Activated gamma-delta T cell treated with anti-CD3 and anti-CD28 coated beads, Interleukin-2, amount 50 U/mL, for 16 hours (primary cell): ENCODE data around the gene NTM.

Experiments used
- DNase-seq: peaks from one replicate; pipeline ENCODE4 v3.0.0-alpha.2; 2020; ENCODE audit warnings: low read depth

The NTM gene

DNA sequence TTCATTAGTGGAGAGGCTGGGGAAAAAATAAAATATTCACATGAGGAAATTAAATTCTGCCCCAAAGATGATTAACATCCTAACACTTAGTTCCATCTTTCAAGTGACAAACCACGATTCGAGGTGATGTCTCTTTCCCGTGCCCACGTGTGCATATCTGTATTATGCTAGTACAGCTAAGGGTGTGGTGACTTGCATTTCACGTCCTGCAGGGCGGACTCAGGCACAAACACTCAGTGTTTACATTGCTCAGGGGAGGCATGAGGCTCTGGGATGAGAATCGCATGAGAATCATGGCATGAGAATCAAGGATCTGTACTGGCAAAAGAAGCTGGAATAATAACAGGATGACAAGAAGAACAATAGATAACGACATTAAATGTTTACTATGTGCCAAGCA, 179.4 kb downstream of the NTM start:
- no peak for DNase-seq

DNA sequence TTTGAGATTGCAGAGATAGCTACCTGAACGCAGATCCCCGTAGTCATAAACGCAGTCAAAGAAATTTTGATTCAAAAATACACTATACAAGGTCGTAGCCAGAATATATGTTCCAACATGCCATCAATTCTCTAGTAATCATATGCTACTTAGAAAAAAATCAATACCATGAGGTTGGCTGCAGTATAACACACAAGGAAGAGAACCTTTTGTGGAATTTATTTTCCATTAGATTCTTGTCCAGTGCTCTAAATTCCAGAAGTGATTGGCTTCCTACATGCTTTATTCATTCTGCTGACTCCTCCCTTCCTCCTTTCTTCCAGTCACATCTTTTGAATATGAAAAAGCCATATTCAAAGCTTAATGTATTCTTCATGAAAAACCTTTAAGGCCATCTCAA, 189.9 kb downstream of the NTM start:
- DNase-seq, result no peak

DNA sequence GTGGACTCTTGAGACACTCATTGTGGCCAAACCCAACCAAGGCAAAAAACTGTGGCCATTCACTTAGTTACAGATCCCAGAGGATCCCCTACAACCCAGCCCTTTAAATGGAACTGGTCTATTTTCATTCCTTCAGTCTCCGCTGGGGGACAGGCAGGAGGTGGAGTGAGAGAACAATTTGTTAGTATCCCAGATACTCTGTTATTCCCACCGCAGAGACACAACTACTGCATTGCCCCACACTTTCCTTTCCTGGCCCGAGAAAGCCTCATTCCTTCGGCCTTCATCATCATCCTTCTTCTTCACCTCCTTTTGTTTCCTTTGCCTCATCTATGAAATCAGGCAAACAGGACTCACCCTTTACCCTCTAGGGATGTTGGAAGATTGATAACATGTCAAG, 191.1 kb downstream of the NTM start:
- no peak for DNase-seq

DNA sequence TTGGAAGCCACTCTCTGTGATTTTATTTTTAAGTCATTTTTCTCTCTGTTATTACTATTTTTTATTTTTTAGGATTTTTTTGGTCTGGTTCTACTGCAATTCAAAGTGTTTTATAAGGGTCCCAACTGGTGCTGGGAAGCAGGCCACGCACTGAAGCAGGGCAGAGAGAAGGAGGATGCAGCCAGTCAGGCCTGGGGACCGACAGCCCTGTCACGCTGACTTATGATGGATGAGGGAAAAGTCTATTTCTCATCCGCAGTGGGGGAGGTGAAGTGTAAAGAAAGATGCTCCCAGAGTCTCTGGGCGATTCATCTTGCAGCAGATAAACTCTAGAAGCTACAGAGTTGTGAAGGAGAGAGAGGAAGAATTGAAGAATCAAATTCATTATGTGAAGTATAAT, 191.6 kb downstream of the NTM start:
- no peak for DNase-seq

DNA sequence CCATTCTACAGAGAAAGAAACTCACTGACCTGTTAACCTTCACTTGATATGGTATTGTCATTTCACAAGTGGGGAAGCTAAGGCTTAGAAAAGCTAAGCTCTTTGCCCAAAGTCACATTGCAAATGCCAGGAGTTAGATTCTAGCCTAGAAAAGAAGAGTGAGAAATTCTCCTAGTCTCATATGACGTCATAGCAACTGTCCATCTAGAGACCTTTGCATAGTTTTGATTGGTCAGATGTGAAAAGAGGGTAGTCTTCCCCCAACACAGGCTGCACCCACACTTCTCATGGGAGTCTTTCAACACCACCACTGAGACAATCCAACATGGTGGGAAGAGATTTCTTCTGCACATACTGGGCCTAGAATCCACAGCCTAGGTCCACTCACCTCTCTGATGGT, 197.9 kb downstream of the NTM start:
- DNase-seq, result no peak

DNA sequence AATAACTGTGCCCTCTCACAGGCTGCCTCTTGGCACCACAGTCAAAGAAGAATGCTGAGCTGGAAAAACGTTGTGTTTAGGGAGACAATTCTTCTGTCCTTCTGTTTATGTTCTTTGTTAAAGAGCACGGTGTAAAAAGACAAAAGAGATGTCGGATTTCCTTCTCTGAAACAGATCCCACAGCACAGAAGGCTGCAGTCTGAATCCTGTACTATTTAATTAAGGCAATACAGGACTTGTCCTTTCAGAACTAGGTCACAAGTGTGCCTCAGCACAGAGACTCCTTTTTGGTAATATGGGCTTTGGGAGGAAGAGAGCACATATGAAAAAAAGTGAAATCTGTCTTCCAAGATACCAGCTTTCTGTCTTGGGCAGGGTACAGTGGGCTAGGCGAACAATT, 201.2 kb downstream of the NTM start:
- DNase-seq, result no peak

DNA sequence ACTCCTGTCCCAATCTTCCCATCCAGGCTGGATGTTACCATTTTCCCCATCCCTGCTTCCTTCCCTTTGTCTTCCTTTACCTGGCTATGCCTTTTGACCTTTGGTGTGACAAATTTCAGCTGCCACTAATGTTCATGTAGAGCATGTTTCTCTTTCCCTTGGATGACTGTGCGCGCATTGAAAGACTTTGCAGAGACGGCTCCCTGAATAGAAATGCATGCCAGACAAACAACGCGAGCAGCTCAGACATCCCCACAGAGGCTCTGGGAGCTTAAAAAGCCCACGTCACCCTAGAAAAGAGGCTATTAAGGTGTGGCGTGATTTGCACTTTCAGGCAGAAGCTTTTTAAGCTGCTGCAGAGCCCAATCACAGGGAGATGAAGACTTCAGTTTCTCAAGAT, 202.0 kb downstream of the NTM start:
- no peak for DNase-seq

DNA sequence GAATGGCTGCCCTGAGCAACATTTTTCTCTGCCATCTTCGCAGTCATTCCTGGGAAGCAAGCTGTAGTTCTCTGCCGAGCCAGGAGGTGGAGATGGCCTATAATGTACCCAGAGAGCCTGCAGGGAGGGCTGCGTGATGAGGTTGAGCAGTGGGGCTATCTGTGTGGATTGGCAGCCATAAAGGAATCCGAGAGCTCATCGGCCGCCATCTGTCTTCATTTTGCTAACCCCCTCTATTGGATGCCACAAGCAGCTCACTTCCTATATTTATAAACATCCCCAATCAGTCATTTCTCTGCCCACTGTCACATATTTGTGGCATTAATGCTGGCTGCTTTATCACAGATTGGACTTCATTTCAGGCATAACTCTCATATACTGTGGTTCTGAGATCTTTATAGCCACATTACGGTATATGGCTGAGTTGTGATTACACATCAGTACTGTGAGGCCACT, 209.5 kb downstream of the NTM start:
- DNase-seq, result no peak

DNA sequence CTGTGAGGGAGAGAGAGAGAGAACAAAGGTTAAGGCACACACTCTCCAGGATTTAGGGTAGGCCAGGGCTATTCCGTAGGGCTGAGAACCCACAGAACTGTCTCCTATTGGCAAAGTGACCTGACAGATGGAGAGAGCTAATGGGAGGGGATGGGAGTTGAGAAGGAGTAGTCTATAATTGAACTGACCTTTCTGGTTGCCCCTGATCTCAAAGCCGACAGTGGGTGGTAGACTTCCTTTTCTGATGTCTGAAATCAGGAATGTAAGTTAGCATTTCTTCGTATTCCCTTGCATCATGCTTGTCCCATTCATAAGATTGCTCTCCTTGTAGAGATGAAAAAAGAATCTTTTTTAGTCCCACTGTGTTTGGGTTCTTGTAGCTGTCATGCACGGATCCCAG, 210.1 kb downstream of the NTM start:
- DNase-seq, result no peak

DNA sequence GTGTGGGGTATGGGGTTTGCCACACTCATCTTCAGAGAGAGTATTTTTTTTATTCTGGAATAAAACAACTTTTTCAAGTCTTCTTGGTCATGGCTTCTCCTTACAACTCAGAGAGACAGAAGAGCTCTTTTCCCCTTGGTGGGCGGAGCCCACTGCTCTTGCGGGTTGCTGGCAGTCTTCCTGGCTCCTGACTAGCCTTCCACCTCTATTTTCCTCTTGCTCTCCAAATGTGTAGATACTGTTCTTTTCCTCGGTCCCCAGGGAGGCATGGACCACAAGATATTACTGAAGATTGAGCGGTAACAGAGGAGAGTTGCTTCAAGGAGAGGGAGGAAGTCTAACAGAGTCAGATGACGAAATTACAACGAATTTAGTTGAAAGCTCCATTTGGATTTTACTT, 210.6 kb downstream of the NTM start:
- DNase-seq, result no peak

DNA sequence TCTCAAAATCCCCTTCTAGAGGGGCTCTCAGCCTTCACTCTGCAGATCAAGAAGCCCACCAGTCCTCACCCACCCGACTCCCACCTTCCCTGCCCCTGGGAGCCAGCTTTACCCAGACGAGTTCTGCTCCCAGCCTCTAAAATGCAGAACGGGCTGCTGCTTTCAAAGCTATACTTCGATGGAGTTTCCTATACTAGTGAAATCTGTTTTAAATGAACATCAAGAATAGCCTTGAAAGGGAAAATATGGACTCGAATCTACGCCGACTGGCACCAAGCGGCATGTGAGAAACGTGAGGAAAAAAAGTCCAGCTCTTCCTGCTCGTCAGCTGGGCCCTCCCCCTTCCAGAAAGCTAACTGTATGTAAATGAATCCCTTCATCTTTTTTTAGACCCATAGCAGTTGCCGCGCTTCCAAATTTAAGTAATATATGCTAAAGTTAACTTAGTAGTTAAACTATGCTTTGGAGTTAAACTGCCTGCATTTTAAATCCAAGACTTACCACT, 211.7 kb downstream of the NTM start:
- DNase-seq, result no peak

DNA sequence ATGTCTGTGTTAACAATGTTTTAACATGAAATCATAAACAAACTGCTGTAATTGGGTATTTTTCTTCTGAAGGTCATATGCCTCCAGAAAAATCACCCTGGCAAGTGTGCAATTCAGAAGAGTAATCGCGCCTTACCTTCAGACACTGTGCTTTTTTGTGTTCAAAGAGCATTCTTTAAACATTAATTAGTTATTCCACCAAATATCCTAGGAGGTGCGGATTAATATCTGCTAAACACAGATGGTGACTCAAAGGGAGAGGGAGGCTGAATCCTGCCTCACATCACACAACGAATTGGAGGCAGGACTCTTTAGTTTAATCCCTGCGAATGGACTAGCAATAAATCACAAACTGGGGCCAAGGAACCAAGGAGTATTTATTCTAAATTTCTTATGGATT, 213.0 kb downstream of the NTM start:
- DNase-seq, result no peak

DNA sequence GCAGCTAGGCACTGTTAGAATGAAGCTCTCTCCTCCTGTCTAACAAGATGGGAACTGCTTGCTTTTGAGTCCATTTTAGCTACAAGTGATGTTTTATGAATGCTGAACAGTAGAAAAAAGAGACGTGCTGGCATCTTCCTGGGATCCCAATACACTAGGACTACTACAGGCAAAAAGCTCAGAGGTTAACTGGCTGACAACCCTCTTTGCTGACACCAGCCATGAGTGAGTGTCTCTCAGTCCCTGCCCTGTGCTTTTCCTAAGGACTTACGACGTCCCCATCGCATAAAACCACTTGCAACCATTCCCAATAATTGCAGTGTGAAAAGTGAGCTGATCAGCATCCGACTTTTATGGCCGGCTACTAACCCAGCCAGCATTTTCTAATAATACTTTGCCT, 213.5 kb downstream of the NTM start:
- no peak for DNase-seq

DNA sequence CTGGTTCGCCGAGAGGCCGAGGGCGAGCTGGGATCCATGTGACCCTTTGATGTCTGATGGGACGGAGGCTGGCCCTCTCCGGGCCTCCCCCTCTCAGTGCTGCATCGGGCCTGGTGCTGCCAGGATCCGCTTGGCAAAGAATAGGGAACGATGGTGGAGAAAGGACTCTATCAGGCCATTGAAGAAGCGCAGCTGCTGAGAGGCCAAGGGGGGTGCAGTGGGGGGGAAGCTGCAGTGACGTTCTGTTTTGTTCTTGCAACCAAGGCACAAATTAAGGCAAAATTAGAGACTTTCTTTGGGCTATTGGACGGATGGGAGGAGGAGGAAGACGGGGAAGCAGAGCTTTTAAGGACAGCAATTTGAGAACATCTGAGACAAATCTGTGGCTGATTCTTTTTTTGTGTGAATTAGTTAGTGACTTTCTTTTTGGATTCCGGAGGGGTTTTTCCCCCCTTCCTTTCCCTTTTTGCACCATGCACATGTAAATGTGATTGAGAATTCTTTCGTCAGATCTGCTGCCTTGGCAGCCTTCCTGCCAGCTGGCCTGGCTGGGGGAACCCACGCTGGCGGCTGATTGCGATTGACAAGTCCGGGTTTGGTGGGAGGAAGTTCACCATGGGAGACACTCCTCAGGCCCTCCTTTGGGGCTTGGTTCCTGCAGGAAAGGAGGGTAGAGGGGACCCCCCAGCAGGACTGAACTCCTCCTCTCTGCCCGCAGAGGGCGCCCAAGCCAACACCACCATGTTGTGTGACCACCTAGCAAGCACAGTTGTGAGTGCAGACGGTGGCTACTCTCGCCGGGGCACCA, 214.6 kb downstream of the NTM start:
- DNase-seq, result no peak

DNA sequence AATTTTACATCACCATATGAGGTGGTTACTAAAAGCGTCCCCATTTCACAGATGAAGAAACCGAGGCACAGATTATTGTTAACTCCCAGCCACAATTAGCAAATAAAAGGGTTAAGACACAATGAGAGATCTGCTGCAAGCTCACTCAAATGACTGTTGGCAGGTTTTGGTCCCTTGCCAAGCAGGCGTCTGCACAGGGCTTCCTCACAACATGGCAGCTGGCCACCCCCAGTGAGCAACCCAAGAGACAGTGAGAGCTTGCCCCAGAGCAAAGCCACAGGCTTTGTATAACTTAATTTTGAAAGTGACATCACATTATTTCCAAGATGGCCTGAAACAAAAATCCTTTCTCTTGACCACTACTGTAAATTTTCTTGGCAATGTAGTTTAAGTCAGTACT, 217.6 kb downstream of the NTM start:
- DNase-seq, result no peak

DNA sequence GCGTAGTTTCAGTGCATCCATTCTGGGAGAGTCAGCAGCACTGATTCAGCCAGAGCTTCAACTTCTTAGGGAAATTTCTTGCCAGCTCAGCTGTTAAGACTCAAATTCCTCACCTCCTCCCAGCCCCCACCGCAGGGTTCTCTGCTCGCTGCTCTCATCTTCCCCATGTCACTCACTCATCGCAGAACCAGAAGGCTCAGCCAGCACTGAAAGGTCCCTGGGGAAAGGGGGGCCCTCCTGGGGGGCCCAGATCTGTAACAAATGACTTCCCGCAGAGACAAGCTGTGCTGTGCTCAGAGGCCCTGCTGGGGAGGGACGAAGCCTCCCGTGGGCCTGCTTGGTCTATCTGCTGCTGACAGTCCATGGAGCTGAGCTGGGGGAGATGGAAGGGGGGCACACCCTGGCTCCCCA, 220.6 kb downstream of the NTM start:
- DNase-seq, result no peak

DNA sequence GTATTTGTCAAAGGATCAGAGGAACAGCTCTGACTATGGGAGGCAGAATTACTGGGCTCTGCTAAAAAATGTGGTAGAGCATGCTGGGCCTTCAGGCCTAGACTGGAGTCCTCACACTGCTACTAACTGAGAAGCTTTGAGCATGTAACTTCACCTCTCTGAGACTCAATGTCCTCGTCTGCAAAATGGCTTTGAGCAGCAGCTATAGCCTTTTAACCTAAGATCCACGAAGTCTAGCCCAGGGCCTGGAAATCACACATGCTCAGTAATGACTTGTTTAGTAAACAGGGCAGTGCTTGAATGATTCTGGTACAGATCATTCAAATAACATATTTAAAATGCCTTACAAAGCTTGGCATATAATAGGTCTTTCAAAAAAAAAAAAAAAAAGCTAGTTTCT, 221.7 kb downstream of the NTM start:
- DNase-seq, result no peak

DNA sequence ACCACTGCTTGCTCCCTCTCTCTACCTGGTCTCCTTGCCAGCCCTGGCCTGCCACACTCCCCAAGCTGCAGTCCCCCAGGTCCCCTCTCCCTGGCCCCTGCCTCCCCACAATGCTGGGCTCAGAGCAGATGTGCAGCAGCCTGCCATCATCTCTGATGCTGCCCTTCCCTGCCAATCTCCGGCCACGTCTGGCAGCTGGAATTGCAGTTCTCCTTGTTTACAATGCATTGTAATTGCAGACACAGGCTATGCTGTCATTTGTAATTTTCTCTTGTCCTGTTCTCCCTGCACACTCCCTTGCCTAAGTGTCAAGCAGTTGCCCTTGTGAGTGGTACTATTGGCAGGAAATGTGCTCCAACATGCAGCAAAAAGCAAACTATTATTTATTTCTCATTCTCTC, 222.3 kb downstream of the NTM start:
- DNase-seq, result no peak

DNA sequence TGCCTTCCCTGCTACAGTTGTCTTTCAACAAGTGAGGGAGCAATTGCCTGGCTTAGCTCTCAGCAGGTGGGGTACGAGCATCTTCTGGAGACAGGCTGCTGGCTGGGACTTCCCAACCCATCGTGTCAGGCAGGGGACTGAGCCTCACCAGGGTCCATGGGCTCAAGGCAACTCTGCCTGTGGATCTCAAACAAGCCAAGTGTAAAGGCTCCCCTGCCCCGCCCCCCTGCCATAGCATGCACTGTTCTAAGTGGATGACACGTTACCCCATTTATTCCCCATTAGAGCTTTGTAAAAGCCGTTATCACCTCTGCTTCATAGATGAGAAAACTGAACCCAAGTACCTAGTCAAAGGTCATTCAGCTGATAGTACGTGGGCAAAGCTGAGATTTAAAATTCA, 222.9 kb downstream of the NTM start:
- no peak for DNase-seq

DNA sequence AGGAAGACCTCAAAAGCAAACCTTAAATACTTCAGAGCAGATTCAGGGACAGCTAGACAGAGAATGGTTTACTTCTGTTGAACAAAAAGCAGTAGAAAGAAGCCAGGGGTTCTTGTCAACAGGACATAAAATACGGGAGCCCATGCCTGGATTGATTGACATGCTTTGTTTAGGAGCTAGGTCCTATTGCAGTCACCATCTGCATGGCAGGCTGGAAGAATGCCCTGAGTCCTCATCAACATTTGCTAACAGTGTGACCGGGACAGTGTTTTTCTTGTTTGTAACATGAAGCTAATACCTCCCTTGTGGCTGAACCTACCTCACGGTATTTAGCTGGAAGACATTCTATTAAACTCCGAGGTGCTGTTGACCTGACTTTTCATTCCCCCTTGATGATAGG, 225.4 kb downstream of the NTM start:
- no peak for DNase-seq

DNA sequence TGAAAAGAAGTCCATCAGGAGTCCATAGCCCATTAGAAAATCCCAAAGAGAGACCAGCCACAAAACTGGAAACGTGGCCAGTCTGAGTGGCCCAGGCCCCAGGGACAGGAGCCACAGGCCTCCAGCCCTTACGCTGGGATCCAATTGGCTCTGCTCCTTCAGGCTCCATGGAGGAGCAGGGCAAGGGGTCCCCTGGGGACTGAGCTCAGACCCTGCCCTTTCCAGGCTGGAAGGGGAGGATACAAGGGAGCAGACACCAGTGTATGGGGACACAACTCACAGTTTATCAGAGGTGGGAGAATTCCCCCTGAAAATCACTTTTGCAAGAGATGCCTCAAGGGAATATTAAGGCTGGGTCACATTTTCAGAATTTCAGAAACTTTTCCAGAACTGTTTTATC, 227.5 kb downstream of the NTM start:
- no peak for DNase-seq

DNA sequence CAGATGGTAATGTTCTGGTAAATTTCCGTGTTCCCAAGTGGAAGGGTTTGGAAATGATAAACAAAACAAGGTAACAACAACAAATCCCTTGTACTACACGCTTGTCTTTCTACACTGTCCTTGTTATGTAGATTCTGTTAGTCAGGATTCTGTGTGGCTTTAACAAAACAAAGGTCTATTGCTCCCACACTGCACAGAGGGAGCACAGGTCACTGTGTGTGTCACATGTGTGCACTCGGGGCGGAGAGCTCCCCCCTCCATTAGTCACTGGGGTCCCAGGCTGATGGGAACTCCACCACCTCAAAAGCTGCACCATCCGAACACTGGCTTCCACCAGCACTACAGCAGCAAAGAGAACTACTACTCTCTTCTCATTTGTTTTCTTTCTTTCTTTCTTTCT, 227.9 kb downstream of the NTM start:
- DNase-seq, result no peak

DNA sequence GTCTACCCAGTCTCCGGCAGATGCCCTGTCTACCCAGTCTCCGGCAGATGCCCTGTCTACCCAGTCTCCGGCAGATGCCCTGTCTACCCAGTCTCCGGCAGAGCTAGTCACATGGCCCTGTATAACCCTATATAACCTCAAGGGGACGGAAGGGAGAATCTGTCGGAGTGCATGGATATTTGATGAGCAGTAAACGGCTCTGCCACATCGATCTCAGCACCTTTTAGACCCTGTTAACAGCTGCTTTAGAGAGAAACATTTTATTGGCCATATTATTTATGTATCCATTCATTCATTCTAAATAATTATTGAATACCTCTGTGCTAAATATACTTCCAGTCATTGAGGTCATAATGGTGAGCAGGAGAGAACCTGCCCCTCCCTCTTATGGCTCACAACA, 228.9 kb downstream of the NTM start:
- DNase-seq, result no peak

DNA sequence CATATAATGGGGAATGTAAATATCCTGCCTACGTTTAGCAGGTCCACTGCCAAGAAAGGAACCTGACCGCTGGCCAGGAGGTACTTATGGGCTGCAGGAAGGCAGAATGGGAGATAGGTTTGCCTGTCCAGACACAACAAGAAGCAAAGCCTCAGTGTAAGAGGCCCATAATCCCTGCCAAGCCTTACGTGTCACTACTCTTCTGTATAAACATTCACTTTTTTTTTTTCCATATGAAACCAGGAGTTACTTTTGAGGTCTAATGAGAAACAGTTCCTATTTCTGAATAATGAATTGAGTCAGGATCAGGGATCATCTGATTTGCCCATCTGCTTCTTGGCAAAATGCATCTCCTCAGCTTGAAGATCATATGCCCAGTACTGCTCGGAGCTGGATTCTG, 230.2 kb downstream of the NTM start:
- no peak for DNase-seq
